OCI-LY7 (cell line): ENCODE measurements around the gene RNASE1. TPM values are rescaled to one million over a fixed set of nuclear protein-coding genes. Genes with fewer than 3 reads are reported as not detected.

ENCODE experiments used
- BruUV-seq: library from RNA; stranded (reverse); fragments of 400-500 nt; replicated peaks from 2 replicates; lab custom pipeline; 2021; lab: Mats Ljungman, UMichigan
- CTCF ChIA-PET: fragments of 300-600 bp; sonication (Branson Sonifier 250); formaldehyde crosslinking; loops from one replicate; lab custom pipeline; 2022; ENCODE audit warnings: antibody characterized with exemption; ENCODE audit not compliant: unreplicated experiment; lab: Charles Lee
- POLR2A ChIA-PET: fragments of 300-600 bp; sonication (Branson Sonifier 250); formaldehyde crosslinking; loops from one replicate; lab custom pipeline; 2022; ENCODE audit warnings: antibody characterized with exemption; lab: Charles Lee
- DNase-seq: peaks from one replicate; pipeline ENCODE4 v3.0.0-alpha.2; 2015; ENCODE audit warnings: low spot score
- H2AFZ ChIP-seq: fragments of 200-600 bp; sonication (generic), shearing (Covaris generic); 2 replicates; pipeline ENCODE4 v1.6.1; 2014; ENCODE audit warnings: mild to moderate bottlenecking, antibody characterized with exemption, low read length, moderate library complexity
- H3K27ac ChIP-seq: fragments of 200-600 bp; sonication (generic); 2 replicates; pipeline ENCODE4 v1.5.1; 2014; ENCODE audit warnings: mixed run types, low read depth, mild to moderate bottlenecking, moderate library complexity, low read length, inconsistent platforms; ENCODE audit not compliant: poor library complexity, severe bottlenecking
- H3K36me3 ChIP-seq: fragments of 200-600 bp; sonication (generic); 2 replicates; pipeline ENCODE4 v1.6.1; 2014; ENCODE audit warnings: mild to moderate bottlenecking, antibody characterized with exemption, low read length, moderate library complexity, mixed read lengths; ENCODE audit not compliant: insufficient read depth
- H3K4me1 ChIP-seq: fragments of 200-600 bp; sonication (generic); 2 replicates; pipeline ENCODE4 v1.5.1; 2014; ENCODE audit warnings: mild to moderate bottlenecking, low read length; ENCODE audit not compliant: insufficient read depth, poor library complexity, severe bottlenecking
- H3K4me2 ChIP-seq: fragments of 200-600 bp; sonication (generic); 2 replicates; pipeline ENCODE4 v1.6.1; 2014; ENCODE audit warnings: mild to moderate bottlenecking, low read length
- H3K4me3 ChIP-seq: fragments of 200-600 bp; sonication (generic); 2 replicates; pipeline ENCODE4 v1.5.1; 2014; ENCODE audit warnings: mild to moderate bottlenecking, low read depth, low read length; ENCODE audit not compliant: poor library complexity, severe bottlenecking
- H3K79me2 ChIP-seq: fragments of 200-600 bp; sonication (generic); 2 replicates; pipeline ENCODE4 v1.6.1; 2016; ENCODE audit warnings: low read depth, mild to moderate bottlenecking, low read length, moderate library complexity, mixed read lengths; ENCODE audit not compliant: insufficient read depth
- H3K9me2 ChIP-seq: fragments of 200-600 bp; sonication (generic); 2 replicates; pipeline ENCODE4 v1.6.1; 2016; ENCODE audit warnings: mild to moderate bottlenecking, low read length, mixed read lengths; ENCODE audit not compliant: insufficient read depth
- H3K9me3 ChIP-seq: fragments of 200-600 bp; sonication (generic); 2 replicates; pipeline ENCODE4 v1.6.1; 2014; ENCODE audit warnings: mild to moderate bottlenecking, mixed run types, low read length, mixed read lengths
- H4K20me1 ChIP-seq: fragments of 200-600 bp; sonication (generic); 2 replicates; pipeline ENCODE4 v1.6.1; 2014; ENCODE audit warnings: mild to moderate bottlenecking, antibody characterized with exemption, low read length, moderate library complexity, mixed read lengths; ENCODE audit not compliant: insufficient read depth
- CTCF ChIP-seq: fragments of 200-600 bp; sonication (generic); conservative IDR thresholded peaks from 2 replicates; pipeline ENCODE4 v1.5.1; 2014; ENCODE audit warnings: mild to moderate bottlenecking, antibody characterized with exemption, low read length, moderate library complexity, mixed read lengths
- EZH2phosphoT487 ChIP-seq: fragments of 200-600 bp; sonication (generic); IDR thresholded peaks from 2 replicates; pipeline ENCODE4 v1.6.1; 2018; ENCODE audit warnings: low read depth, borderline replicate concordance, mild to moderate bottlenecking, mixed run types, antibody characterized with exemption, low read length, moderate library complexity, mixed read lengths
- intact Hi-C: fragments of 100-400 bp; cut with micrococcal nuclease; formaldehyde crosslinking; loops from one replicate; pipeline ENCODE4 v1.10.0; 2022; ENCODE audit not compliant: unreplicated experiment
- total RNA-seq, 2 experiments: library from RNA; depleted of rRNA in 1 of 2; stranded (reverse); fragments of >200 nt in 1 of 2; shearing (Covaris generic) in 1 of 2; gene quantifications; 2 replicates each; pipeline ENCODE4 v1.2.3, GENCODE V29; 2014 to 2022

Gene RNASE1
- total RNA-seq, 2 experiments from 2014 or later = not detected

DNA sequence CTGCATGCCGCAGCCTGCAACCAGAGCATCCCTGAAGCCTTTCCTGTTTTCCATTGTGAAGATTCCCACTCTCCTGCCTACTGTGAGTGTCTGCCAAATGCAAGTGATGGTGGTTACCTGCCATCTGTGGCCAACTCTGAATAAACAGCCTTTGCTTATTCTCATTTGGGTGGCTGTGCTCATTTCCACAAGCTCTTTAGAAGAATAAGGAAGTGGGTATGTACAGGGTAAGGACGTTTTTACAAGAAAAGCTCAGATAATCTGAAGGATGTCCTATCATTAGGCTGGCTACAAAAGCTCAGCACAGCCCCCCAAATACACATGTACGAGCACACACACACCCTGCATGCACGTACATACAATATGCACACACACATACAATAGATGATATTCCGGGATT lies 7.3 kb upstream of the RNASE1 start:
- Histone ChIP-seq H3K4me3 (no peak overlapping the region), H2AFZ (no peak overlapping the region), H3K36me3 (no peaks in the 10 kb centered on the region), H4K20me1 (no peaks in the 10 kb centered on the region), H3K4me1 (no peaks in the 10 kb centered on the region), H3K27ac (no peak overlapping the region), H3K9me2 (no peaks in the 10 kb centered on the region), H3K4me2 (no peak overlapping the region), H3K9me3 (no peaks in the 10 kb centered on the region), H3K79me2 (no peaks in the 10 kb centered on the region)
- no peak for DNase-seq
- TF ChIP-seq CTCF (no peak), EZH2phosphoT487 (no peak)
- ChIA-PET CTCF (interaction anchor here (0.9 kb wide), 1 partner anchor 96 kb away, joined by 3 read pairs; no protein-coding TSS in a partner anchor), POLR2A (no interaction called here)
- intact Hi-C loops = no loop called here
- no TSS peak for BruUV-seq

- DNase-seq = no peak
- H3K9me2 ChIP-seq = no peaks in the 10 kb centered on the region
- TF ChIP-seq CTCF (no peak), EZH2phosphoT487 (no peak)
- no peaks in the 10 kb centered on the region for H3K9me3 ChIP-seq
- no peak overlapping the region for H2AFZ ChIP-seq
- BruUV-seq = no TSS peak
- no peak overlapping the region for H3K4me3 ChIP-seq
- H3K4me1 ChIP-seq = no peaks in the 10 kb centered on the region
- no peaks in the 10 kb centered on the region for H3K79me2 ChIP-seq
- H3K27ac ChIP-seq = no peak overlapping the region
- ChIA-PET CTCF (no interaction called here), POLR2A (interaction anchor here (0.9 to 1.5 kb wide), 4 partner anchors 10 to 48 kb away, joined by 3 to 7 read pairs (median 4); no protein-coding TSS in a partner anchor)
- intact Hi-C loops = no loop called here
- H3K36me3 ChIP-seq = no peaks in the 10 kb centered on the region
- H3K4me2 ChIP-seq = no peak overlapping the region
- H4K20me1 ChIP-seq = no peaks in the 10 kb centered on the region
Observed at GRCh38 chr14:20808162-20808483, 5.5 kb upstream of the RNASE1 start.

DNA sequence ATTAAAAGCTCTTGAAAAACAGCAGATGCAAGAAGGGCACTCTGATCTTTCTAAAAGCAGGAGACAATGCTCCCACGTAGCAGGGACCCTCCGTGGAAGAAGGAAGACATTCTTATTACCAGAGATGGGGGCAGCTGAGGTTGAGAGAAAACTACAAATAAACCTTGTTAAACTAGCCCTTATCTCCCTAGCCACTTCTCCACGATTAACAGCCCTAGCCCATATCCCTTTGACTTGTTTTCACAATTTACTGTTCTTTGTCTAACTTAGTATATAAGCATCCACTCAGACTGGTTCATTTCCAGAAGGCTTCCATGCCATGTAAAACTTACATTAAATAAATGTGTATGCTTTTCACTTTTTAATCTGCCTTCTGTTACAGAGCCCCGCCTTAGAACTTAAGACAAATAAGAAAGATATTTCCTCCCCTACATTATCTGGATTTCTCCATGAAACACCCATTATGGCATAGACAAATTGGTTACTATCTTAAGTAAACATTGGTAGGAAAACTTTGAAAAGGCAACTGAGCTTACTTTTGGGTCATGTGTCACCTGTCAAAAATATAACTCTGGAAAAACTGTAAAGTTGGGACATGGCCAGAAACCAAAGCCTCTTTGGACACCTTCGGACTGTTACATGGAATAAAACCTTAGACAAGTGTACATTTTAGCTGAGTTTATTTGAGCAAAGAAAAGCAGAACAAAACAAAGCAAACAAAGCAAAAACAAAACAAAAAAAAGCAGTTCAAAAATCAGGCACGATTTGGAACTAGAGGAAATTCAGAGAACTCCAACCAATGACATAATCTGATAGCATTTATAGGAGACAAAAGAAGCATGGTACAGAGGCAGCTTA lies 4.9 kb upstream of the RNASE1 start:
- H3K79me2 ChIP-seq = no peaks in the 10 kb centered on the region
- no peak overlapping the region for H3K4me2 ChIP-seq
- DNase-seq = no peak
- H3K36me3 ChIP-seq = no peaks in the 10 kb centered on the region
- no peaks in the 10 kb centered on the region for H3K9me2 ChIP-seq
- H3K4me1 ChIP-seq = no peaks in the 10 kb centered on the region
- CTCF ChIA-PET = no interaction called here
- intact Hi-C loops = no loop called here
- H4K20me1 ChIP-seq = no peaks in the 10 kb centered on the region
- H3K27ac ChIP-seq = no peak overlapping the region
- no peaks in the 10 kb centered on the region for H3K9me3 ChIP-seq
- POLR2A ChIA-PET = interaction anchor here (0.9 to 1.5 kb wide), 4 partner anchors 10 to 49 kb away, joined by 3 to 7 read pairs (median 4); no protein-coding TSS in a partner anchor
- TF ChIP-seq EZH2phosphoT487 (no peak), CTCF (no peak)
- BruUV-seq = no TSS peak
- no peak overlapping the region for H3K4me3 ChIP-seq
- no peak overlapping the region for H2AFZ ChIP-seq
